Endothelial cell of umbilical vein (primary cell): ENCODE measurements around the gene GJB2. TPM values are rescaled to one million over a fixed set of nuclear protein-coding genes. Genes with fewer than 3 reads are reported as not detected.

Experiments
- BruUV-seq: library from RNA; stranded (reverse); fragments of 400-500 nt; replicated peaks from 2 replicates; lab custom pipeline; 2021; lab: Mats Ljungman, UMichigan
- CTCF ChIA-PET: fragments of 300-600, 350-600 bp; sonication (Branson Sonifier 250); formaldehyde crosslinking; loops from one replicate; lab custom pipeline; 2021; ENCODE audit warnings: antibody characterized with exemption, inconsistent platforms; lab: Charles Lee
- POLR2A ChIA-PET: fragments of 300-600, 350-600 bp; sonication (Branson Sonifier 250); formaldehyde crosslinking; loops from one replicate; lab custom pipeline; 2021; ENCODE audit warnings: antibody characterized with exemption, inconsistent platforms; lab: Charles Lee
- DNase-seq: peaks from one replicate; pipeline ENCODE4 v3.0.0-alpha.2; 2011; ENCODE audit warnings: low read depth, low spot score
- FAIRE-seq: peaks from 2 replicates; lab custom pipeline; 2011; peaks lifted over from hg19 to GRCh38; lab: Jason Lieb, UNC
- H2AFZ ChIP-seq: 2 replicates; pipeline ENCODE4 v1.6.0; 2012; ENCODE audit warnings: low read depth, low read length, control low read depth, inconsistent platforms
- H3K27ac ChIP-seq: 2 replicates; pipeline ENCODE4 v1.5.1; 2011; ENCODE audit warnings: low read depth, mild to moderate bottlenecking, control low read depth, low read length, moderate library complexity; ENCODE audit not compliant: insufficient read depth
- H3K27me3 ChIP-seq, 2 experiments: 2 replicates each; pipeline versions ENCODE4 v1.6.0 to v1.6.1; 2011; ENCODE audit warnings: low read length in 2 of 2, mixed read lengths in 1 of 2; ENCODE audit not compliant: control insufficient read depth in 2 of 2, insufficient read depth in 2 of 2
- H3K36me3 ChIP-seq, 2 experiments: 2 replicates in 1 of 2; 3 replicates in 1 of 2; pipeline ENCODE4 v1.5.1; 2011; ENCODE audit warnings: low read length in 2 of 2, mild to moderate bottlenecking in 1 of 2, moderate library complexity in 1 of 2; ENCODE audit not compliant: control insufficient read depth in 2 of 2, insufficient read depth in 2 of 2; ENCODE audit errors: extremely low read depth in 1 of 2
- H3K4me1 ChIP-seq: 3 replicates; pipeline ENCODE4 v1.5.1; 2011; ENCODE audit warnings: mild to moderate bottlenecking, low read length; ENCODE audit not compliant: control insufficient read depth, insufficient read depth; ENCODE audit errors: extremely low read depth
- H3K4me2 ChIP-seq: 2 replicates; pipeline ENCODE4 v1.6.1; 2011; ENCODE audit warnings: low read length, control low read depth, mixed read lengths; ENCODE audit not compliant: insufficient read depth
- H3K4me3 ChIP-seq, 3 experiments: fragments of 200-600 bp in 1 of 3; sonication (generic), shearing (Covaris generic) in 1 of 3; replicated peaks in 1 of 3; 2 replicates each; pipeline ENCODE4 v1.5.1; 2011 to 2016; ENCODE audit warnings: control low read depth in 3 of 3, low read length in 3 of 3, mild to moderate bottlenecking in 2 of 3, inconsistent platforms in 1 of 3, low read depth in 1 of 3, moderate library complexity in 1 of 3; ENCODE audit not compliant: insufficient read depth in 1 of 3
- H3K79me2 ChIP-seq: 2 replicates; pipeline ENCODE4 v1.6.0; 2012; ENCODE audit warnings: low read length, inconsistent platforms; ENCODE audit not compliant: control insufficient read depth, insufficient read depth
- H3K9ac ChIP-seq: replicated peaks from 2 replicates; pipeline ENCODE3; 2011; ENCODE audit warnings: low read length, control low read depth; ENCODE audit not compliant: insufficient read depth; ENCODE audit errors: extremely low read depth
- H3K9me1 ChIP-seq: replicated peaks from 3 replicates; pipeline ENCODE4 v1.6.0; 2011; ENCODE audit warnings: mild to moderate bottlenecking, low read length; ENCODE audit not compliant: control insufficient read depth, insufficient read depth; ENCODE audit errors: extremely low read depth
- H3K9me3 ChIP-seq: replicated peaks from 2 replicates; pipeline ENCODE4 v1.5.1; 2012; ENCODE audit warnings: low read length, inconsistent platforms; ENCODE audit not compliant: control insufficient read depth, insufficient read depth
- H4K20me1 ChIP-seq: replicated peaks from 2 replicates; pipeline ENCODE3; 2011; ENCODE audit warnings: mild to moderate bottlenecking, low read length; ENCODE audit not compliant: control insufficient read depth, insufficient read depth; ENCODE audit errors: extremely low read depth
- EZH2 ChIP-seq: IDR thresholded peaks from 2 replicates; pipeline ENCODE4 v1.6.1; 2012; ENCODE audit warnings: borderline replicate concordance, low read depth, mild to moderate bottlenecking, moderate library complexity, low read length, inconsistent platforms; ENCODE audit not compliant: severe bottlenecking
- FOS ChIP-seq: IDR thresholded peaks from 2 replicates; pipeline ENCODE4 v1.6.1; 2011; ENCODE audit warnings: mild to moderate bottlenecking, low read length, moderate library complexity, borderline replicate concordance; ENCODE audit not compliant: insufficient read depth
- GATA2 ChIP-seq: IDR thresholded peaks from 2 replicates; pipeline ENCODE4 v1.7.0; 2011; ENCODE audit warnings: low read depth, mild to moderate bottlenecking, moderate library complexity, mixed read lengths, low read length; ENCODE audit not compliant: insufficient read length, insufficient read depth
- JUN ChIP-seq: IDR thresholded peaks from 2 replicates; pipeline ENCODE4 v1.6.1; 2011; ENCODE audit warnings: borderline replicate concordance, low read depth; ENCODE audit not compliant: insufficient read length, insufficient read depth
- MYC ChIP-seq: IDR thresholded peaks from one replicate; pipeline ENCODE4 v1.6.1; 2011; ENCODE audit warnings: mild to moderate bottlenecking, low read depth, low read length
- POLR2A ChIP-seq: IDR thresholded peaks from 2 replicates; pipeline ENCODE4 v1.6.1; 2012; ENCODE audit warnings: low read depth, mild to moderate bottlenecking, control low read depth, low read length
- POLR2AphosphoS5 ChIP-seq: IDR thresholded peaks from 2 replicates; pipeline ENCODE4 v1.6.1; 2012; ENCODE audit warnings: low read depth, mild to moderate bottlenecking, control low read depth, low read length, moderate library complexity; ENCODE audit not compliant: insufficient read depth
- dilution Hi-C: fragments of 300-500 bp; cut with MboI; formaldehyde crosslinking; loops from one replicate; pipeline ENCODE4 v1.15.0; 2019; ENCODE audit warnings: low sequenced_read_pairs; ENCODE audit not compliant: extremely low pct_ligation_motif_present
- intact Hi-C: fragments of 100-400 bp; cut with micrococcal nuclease; formaldehyde crosslinking; loops from one replicate; pipeline ENCODE4 v1.10.0; 2022
- polyA plus RNA-seq, 4 experiments: library from polyadenylated mRNA; depleted of rRNA in 3 of 4; stranded (reverse) in 3 of 4; unstranded in 1 of 4; fragments of >200 nt; gene quantifications; 2 replicates each; pipeline versions ENCODE4 v1.2.1 to v1.2.3, GENCODE V29; 2011 to 2012; ENCODE audit warnings: missing spikeins in 1 of 4
- total RNA-seq: library from RNA; stranded (reverse); gene quantifications from 2 replicates; pipeline ENCODE4 v1.2.3, GENCODE V29; 2021
- TF ChIP-seq, protein P1 (sequence below), 2 donors: IDR thresholded peaks; 1 replicate in 1 of 2; 2 replicates in 1 of 2; pipeline ENCODE4 v1.5.1; 2011; ENCODE audit warnings: low read length in 2 of 2, mild to moderate bottlenecking in 2 of 2, moderate library complexity in 2 of 2, control low read depth in 1 of 2, inconsistent platforms in 1 of 2, low read depth in 1 of 2; ENCODE audit not compliant: insufficient read depth in 1 of 2; ENCODE audit errors: extremely low read depth in 1 of 2
- TF ChIP-seq, protein P2 (sequence below): IDR thresholded peaks from 2 replicates; pipeline ENCODE4 v1.6.1; 2011; ENCODE audit not compliant: insufficient read depth, insufficient read length

The GJB2 gene
- total and polyA plus RNA-seq, 2 donors (not counting 3 experiments of a cell fraction or from before 2014, with no cell fraction given) = not detected

DNA sequence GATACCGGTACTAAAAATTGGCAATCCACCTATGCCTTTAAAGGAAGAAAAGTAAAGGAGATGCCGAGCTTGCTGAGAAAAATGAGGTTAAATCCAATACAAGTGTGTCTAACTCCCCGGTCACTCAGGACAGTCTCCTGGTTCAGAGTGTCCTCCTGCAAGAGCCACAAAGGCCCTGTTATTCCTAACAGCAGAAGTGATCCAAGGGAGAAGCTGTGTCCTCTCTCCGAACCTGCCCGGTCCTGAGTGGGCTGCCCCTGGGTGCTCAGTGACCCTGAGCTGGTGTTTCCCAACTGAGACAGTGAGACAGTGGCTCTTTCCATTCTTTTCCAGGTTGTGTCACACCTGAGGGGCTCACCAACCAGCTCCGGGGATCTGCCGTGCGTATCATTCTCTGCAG is 34.5 kb upstream of the GJB2 start:
- no peaks in the 10 kb centered on the region for H3K36me3 ChIP-seq
- no peak for FAIRE-seq
- intact Hi-C loops (no loop called here), dilution Hi-C loops (no loop called here)
- no peak for DNase-seq
- TF ChIP-seq MYC (no peak), POLR2A (no peak), JUN (no peak), FOS (no peak), EZH2 (no peak), GATA2 (no peak), POLR2AphosphoS5 (no peak)
- TF ChIP-seq, protein P1, sequence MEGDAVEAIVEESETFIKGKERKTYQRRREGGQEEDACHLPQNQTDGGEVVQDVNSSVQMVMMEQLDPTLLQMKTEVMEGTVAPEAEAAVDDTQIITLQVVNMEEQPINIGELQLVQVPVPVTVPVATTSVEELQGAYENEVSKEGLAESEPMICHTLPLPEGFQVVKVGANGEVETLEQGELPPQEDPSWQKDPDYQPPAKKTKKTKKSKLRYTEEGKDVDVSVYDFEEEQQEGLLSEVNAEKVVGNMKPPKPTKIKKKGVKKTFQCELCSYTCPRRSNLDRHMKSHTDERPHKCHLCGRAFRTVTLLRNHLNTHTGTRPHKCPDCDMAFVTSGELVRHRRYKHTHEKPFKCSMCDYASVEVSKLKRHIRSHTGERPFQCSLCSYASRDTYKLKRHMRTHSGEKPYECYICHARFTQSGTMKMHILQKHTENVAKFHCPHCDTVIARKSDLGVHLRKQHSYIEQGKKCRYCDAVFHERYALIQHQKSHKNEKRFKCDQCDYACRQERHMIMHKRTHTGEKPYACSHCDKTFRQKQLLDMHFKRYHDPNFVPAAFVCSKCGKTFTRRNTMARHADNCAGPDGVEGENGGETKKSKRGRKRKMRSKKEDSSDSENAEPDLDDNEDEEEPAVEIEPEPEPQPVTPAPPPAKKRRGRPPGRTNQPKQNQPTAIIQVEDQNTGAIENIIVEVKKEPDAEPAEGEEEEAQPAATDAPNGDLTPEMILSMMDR (IDR thresholded peaks at IDR 0.05; ENCODE audit: extremely low read depth in 1 of 2, insufficient read depth in 1 of 2, low read depth in 1 of 2, low read length in 2 of 2) = no peak
- TF ChIP-seq, protein P2, sequence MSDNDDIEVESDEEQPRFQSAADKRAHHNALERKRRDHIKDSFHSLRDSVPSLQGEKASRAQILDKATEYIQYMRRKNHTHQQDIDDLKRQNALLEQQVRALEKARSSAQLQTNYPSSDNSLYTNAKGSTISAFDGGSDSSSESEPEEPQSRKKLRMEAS = no peak
- POLR2A ChIA-PET = no interaction called here
- H3K27ac ChIP-seq = no peak overlapping the region
- no peak overlapping the region for H3K9ac ChIP-seq
- H3K79me2 ChIP-seq = no peaks in the 10 kb centered on the region
- no peak overlapping the region for H2AFZ ChIP-seq
- H3K27me3 ChIP-seq = peaks cover 19 to 29% of the 10 kb centered on the region in 2 experiments
- H3K9me3 ChIP-seq = no peaks in the 10 kb centered on the region
- H3K9me1 ChIP-seq = no peaks in the 10 kb centered on the region
- no peaks in the 10 kb centered on the region for H4K20me1 ChIP-seq
- H3K4me2 ChIP-seq = no peak overlapping the region
- H3K4me1 ChIP-seq = no peaks in the 10 kb centered on the region
- CTCF ChIA-PET = interaction anchor here (1.1 to 1.8 kb wide), 4 partner anchors 9 to 48 kb away, joined by 3 to 15 read pairs (median 5); no protein-coding TSS in a partner anchor
- H3K4me3 ChIP-seq = no peak overlapping the region
- BruUV-seq = no TSS peak
